ENCODE data around the gene ZNHIT3. TPM values are rescaled to one million over a fixed set of nuclear protein-coding genes. Genes with fewer than 3 reads are reported as not detected.
"Not testable (repeated sequence)": the region's sequence is repeated elsewhere in the genome, so short reads cannot be mapped to it uniquely, and the experiment has no call there.

The ZNHIT3 gene
- total RNA-seq (2022) = 33.9 and 35.5 TPM in 2 replicates
- percentile 68 among the genes with signal in this experiment for Bru-seq, nascent RNA
- percentile 78 among the genes with signal in this experiment for BruChase-seq, experiment 1, labeled RNA remaining after a 6-hour chase
- BruChase-seq, experiment 2, labeled RNA remaining after a 2-hour chase = percentile 72 among the genes with signal in this experiment
- long read RNA-seq, transcript ZNHIT3-204 (5 exons, 951 nt) = major isoform, 64 of 72 reads
- long read RNA-seq, partial matches to known transcripts = 0 of 72 reads
- long read RNA-seq, other reads (novel, unspliced or antisense) = 1 of 72 reads

- Mint-ChIP-seq H3K27ac (ENCODE audit: low read depth, unreplicated experiment) (peak within 1 kb of the TSS; percentile 92), H3K9me3 (ENCODE audit: unreplicated experiment) (no peaks in the 10 kb centered on the region), H3K27me3 (ENCODE audit: insufficient read depth, unreplicated experiment) (peaks cover 10% of the 10 kb centered on the region), H3K4me1 (ENCODE audit: insufficient read depth, unreplicated experiment) (peaks cover 6% of the 10 kb centered on the region), H3K4me3 (ENCODE audit: unreplicated experiment) (peak within 1 kb of the TSS; percentile 86), H3K36me3 (ENCODE audit: insufficient read depth, unreplicated experiment) (peaks cover 12% of the 10 kb centered on the region)
- BruUV-seq (replicated peaks) = no TSS peak
- ChIA-PET CTCF (interaction anchor here (0.5 to 2.0 kb wide), 4 partner anchors 337 to 604 kb away, joined by 3 to 6 read pairs (median 4); no protein-coding TSS in a partner anchor), POLR2A (interaction anchor here (0.6 to 2.0 kb wide), 11 partner anchors 9 to 461 kb away, joined by 3 to 11 read pairs (median 3); partner anchors contain the start of genes MYO19 and PIGW)
- TF ChIP-seq, protein P1, sequence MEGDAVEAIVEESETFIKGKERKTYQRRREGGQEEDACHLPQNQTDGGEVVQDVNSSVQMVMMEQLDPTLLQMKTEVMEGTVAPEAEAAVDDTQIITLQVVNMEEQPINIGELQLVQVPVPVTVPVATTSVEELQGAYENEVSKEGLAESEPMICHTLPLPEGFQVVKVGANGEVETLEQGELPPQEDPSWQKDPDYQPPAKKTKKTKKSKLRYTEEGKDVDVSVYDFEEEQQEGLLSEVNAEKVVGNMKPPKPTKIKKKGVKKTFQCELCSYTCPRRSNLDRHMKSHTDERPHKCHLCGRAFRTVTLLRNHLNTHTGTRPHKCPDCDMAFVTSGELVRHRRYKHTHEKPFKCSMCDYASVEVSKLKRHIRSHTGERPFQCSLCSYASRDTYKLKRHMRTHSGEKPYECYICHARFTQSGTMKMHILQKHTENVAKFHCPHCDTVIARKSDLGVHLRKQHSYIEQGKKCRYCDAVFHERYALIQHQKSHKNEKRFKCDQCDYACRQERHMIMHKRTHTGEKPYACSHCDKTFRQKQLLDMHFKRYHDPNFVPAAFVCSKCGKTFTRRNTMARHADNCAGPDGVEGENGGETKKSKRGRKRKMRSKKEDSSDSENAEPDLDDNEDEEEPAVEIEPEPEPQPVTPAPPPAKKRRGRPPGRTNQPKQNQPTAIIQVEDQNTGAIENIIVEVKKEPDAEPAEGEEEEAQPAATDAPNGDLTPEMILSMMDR (IDR thresholded peaks at IDR 0.05; ENCODE audit: unreplicated experiment) = no peak
- intact Hi-C loops (cut with micrococcal nuclease) = loop anchor here (2.0 kb wide), 1 partner anchor 22 kb away; no protein-coding TSS in a partner anchor
- peak; percentile 94 for DNase-seq (ENCODE audit: unreplicated experiment)
Measured at GRCh38 chr17:36486204-36487194, at the start of gene ZNHIT3. TSS of gene ZNHIT3 (plus strand) at chr17:36486681. CDS start at chr17:36486700, 19 bp downstream.

GRCh38 chr17:36441792-36442191, 44.7 kb upstream of the ZNHIT3 start:
- CTCF ChIA-PET; intact Hi-C loops (cut with micrococcal nuclease); POLR2A ChIA-PET; H3K4me3 Mint-ChIP-seq (ENCODE audit: unreplicated experiment); H3K9me3 Mint-ChIP-seq (ENCODE audit: unreplicated experiment); BruUV-seq (replicated peaks); H3K4me1 Mint-ChIP-seq (ENCODE audit: insufficient read depth, unreplicated experiment); H3K27ac Mint-ChIP-seq (ENCODE audit: low read depth, unreplicated experiment); H3K36me3 Mint-ChIP-seq (ENCODE audit: insufficient read depth, unreplicated experiment); DNase-seq (ENCODE audit: unreplicated experiment); H3K27me3 Mint-ChIP-seq (ENCODE audit: insufficient read depth, unreplicated experiment): not testable (repeated sequence)

- no TSS peak for BruUV-seq (replicated peaks)
- no peaks in the 10 kb centered on the region for H3K9me3 Mint-ChIP-seq (ENCODE audit: unreplicated experiment)
- ChIA-PET CTCF (no interaction called here), POLR2A (no interaction called here)
- no peak for DNase-seq (ENCODE audit: unreplicated experiment)
- no peaks in the 10 kb centered on the region for H3K36me3 Mint-ChIP-seq (ENCODE audit: insufficient read depth, unreplicated experiment)
- H3K27ac Mint-ChIP-seq (ENCODE audit: low read depth, unreplicated experiment) = no peak overlapping the region
- H3K4me1 Mint-ChIP-seq (ENCODE audit: insufficient read depth, unreplicated experiment) = no peaks in the 10 kb centered on the region
- H3K4me3 Mint-ChIP-seq (ENCODE audit: unreplicated experiment) = no peak overlapping the region
- intact Hi-C loops (cut with micrococcal nuclease) = no loop called here
- TF ChIP-seq, protein P1 (IDR thresholded peaks at IDR 0.05; ENCODE audit: unreplicated experiment) = no peak
- H3K27me3 Mint-ChIP-seq (ENCODE audit: insufficient read depth, unreplicated experiment) = no peaks in the 10 kb centered on the region
Measured at GRCh38 chr17:36443777-36444176, 42.7 kb upstream of the ZNHIT3 start.

DNA sequence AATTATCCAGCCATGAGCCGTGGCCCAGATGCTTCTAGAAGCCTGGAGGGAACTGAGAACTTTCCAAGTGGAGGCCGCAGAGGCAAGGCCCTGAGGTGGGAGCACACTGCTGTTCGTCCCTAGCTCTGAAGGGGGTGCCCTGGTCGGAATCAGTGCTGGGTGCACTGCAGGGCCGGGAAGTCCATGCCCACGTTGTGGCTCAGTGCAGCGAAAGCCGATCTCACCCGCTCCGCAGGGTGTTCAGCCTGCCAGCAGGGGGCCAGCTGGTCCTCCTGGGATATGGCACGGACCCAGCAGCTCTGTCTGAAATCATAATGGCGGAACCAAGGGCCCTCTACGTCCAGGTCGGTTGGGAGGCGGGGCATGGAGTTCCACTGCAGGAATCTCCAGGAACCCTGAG, 36.5 kb upstream of the ZNHIT3 start:
- intact Hi-C loops (cut with micrococcal nuclease); H3K4me3 Mint-ChIP-seq (ENCODE audit: unreplicated experiment); H3K4me1 Mint-ChIP-seq (ENCODE audit: insufficient read depth, unreplicated experiment); H3K27me3 Mint-ChIP-seq (ENCODE audit: insufficient read depth, unreplicated experiment); DNase-seq (ENCODE audit: unreplicated experiment); H3K9me3 Mint-ChIP-seq (ENCODE audit: unreplicated experiment); POLR2A ChIA-PET; CTCF ChIA-PET; H3K36me3 Mint-ChIP-seq (ENCODE audit: insufficient read depth, unreplicated experiment); H3K27ac Mint-ChIP-seq (ENCODE audit: low read depth, unreplicated experiment); BruUV-seq (replicated peaks): not testable (repeated sequence)

DNA sequence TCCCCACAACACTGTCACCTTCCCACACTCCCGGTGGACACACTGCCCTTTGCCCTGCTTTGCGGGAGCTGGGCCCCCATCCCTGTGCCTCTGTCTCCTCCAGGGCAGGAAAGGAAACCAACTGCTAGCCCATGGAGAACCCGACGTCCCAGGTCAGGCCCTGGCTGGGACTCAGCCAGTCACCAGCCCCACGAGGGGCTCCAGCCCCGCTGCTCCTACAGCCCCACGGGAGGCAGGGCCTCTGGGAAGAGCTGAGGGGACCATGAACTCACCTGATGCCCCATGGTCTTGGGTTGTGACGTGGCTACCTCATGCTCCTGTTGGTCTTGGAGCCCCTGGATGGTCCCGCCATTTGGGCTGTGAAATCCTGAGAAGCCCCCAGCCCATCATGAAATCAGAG, 33.6 kb upstream of the ZNHIT3 start:
- peaks cover 11% of the 10 kb centered on the region for H3K27me3 Mint-ChIP-seq (ENCODE audit: insufficient read depth, unreplicated experiment)
- DNase-seq (ENCODE audit: unreplicated experiment); H3K4me3 Mint-ChIP-seq (ENCODE audit: unreplicated experiment); H3K4me1 Mint-ChIP-seq (ENCODE audit: insufficient read depth, unreplicated experiment); H3K36me3 Mint-ChIP-seq (ENCODE audit: insufficient read depth, unreplicated experiment); intact Hi-C loops (cut with micrococcal nuclease); H3K27ac Mint-ChIP-seq (ENCODE audit: low read depth, unreplicated experiment); H3K9me3 Mint-ChIP-seq (ENCODE audit: unreplicated experiment); BruUV-seq (replicated peaks); POLR2A ChIA-PET; CTCF ChIA-PET: not testable (repeated sequence)

GRCh38 chr17:36457701-36458100, 28.8 kb upstream of the ZNHIT3 start:
- H3K4me1 Mint-ChIP-seq (ENCODE audit: insufficient read depth, unreplicated experiment); BruUV-seq (replicated peaks); H3K9me3 Mint-ChIP-seq (ENCODE audit: unreplicated experiment); POLR2A ChIA-PET; H3K27ac Mint-ChIP-seq (ENCODE audit: low read depth, unreplicated experiment); H3K36me3 Mint-ChIP-seq (ENCODE audit: insufficient read depth, unreplicated experiment); DNase-seq (ENCODE audit: unreplicated experiment); H3K4me3 Mint-ChIP-seq (ENCODE audit: unreplicated experiment); intact Hi-C loops (cut with micrococcal nuclease): not testable (repeated sequence)
- CTCF ChIA-PET = interaction anchor here (0.7 kb wide), 1 partner anchor 25 kb away, joined by 3 read pairs; no protein-coding TSS in a partner anchor
- H3K27me3 Mint-ChIP-seq (ENCODE audit: insufficient read depth, unreplicated experiment) = peaks cover 50% of the 10 kb centered on the region
